Nephron progenitor cell (in vitro differentiated cells): ENCODE measurements around the gene JUP.
A peak's percentile ranks its signal among the peaks of the same experiment; 100 is the strongest.

Source experiments
- DNase-seq: peaks from one replicate; pipeline ENCODE4 v3.0.0; 2021
- H3K27ac Mint-ChIP-seq: 2 replicates; pipeline ENCODE4 v1.8.0; 2021; ENCODE audit warnings: mild to moderate bottlenecking, moderate library complexity, mixed read lengths
- H3K27me3 Mint-ChIP-seq: 2 replicates; pipeline ENCODE4 v1.8.0; 2021; ENCODE audit warnings: mild to moderate bottlenecking, low read depth, mixed read lengths; ENCODE audit not compliant: poor library complexity
- H3K36me3 Mint-ChIP-seq: 2 replicates; pipeline ENCODE4 v1.8.0; 2021; ENCODE audit warnings: low read depth, mixed read lengths
- H3K4me1 Mint-ChIP-seq: 2 replicates; pipeline ENCODE4 v1.8.0; 2021; ENCODE audit warnings: mixed read lengths
- H3K4me3 Mint-ChIP-seq: 2 replicates; pipeline ENCODE4 v1.8.0; 2021; ENCODE audit warnings: mild to moderate bottlenecking, moderate library complexity, mixed read lengths
- H3K9me3 Mint-ChIP-seq: 2 replicates; pipeline ENCODE4 v1.8.0; 2021; ENCODE audit warnings: mild to moderate bottlenecking, moderate library complexity, mixed read lengths
- TF ChIP-seq, protein P1 (sequence below): fragments of 200-600 bp; sonication (generic); IDR thresholded peaks from 2 replicates; pipeline ENCODE4 v1.5.0; 2021; ENCODE audit warnings: antibody characterized with exemption

JUP gene

DNA sequence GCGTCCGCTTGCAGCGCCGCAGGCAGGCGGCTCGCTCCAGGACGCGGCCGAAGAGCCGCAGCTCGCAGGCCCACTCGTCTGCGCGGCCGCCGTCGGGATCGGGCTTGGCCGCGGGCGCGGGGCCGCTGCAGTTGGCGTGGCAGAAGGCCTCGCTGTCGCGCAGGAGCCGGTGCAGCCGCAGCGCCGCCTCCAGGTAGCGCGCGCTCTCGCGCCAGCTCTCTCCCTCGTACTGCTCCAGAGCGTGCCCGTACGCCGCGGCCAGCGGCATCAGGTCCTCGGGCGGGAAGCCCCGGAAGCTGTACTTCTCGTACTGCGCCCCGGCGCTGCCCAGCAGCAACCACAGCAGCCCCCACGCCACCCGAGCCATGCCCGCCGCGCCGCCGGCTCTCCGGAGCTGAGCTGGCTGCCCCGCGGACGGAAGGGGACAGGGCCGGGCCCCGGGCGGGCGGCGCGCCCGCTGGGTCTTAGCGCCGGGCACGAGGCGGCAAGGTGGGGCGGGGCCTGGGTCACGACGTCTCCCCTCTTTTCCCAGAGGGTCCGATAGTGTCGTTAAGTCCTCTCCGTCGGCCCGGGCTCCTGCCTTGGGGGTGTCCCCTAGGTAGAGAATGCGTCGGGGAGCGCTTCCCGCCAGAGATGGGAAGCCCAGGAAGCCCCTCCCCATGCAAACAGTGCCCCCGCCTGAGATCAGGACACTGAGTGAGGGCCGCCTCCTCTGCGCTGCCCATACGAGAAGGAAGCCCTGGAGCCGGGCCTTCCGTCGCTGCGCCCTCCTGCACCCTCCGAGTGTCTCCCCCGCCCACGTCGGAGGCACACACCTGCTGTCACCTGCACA is 25.3 kb upstream of the JUP start, which contains the start of gene P3H4:
Gene P3H4, minus strand, starts transcription at position 401 of the 832 bp plus-strand sequence. Its CDS starts 34 bp downstream, at position 367.
- peaks cover 33% of the 10 kb centered on the region for H3K36me3 Mint-ChIP-seq
- H3K4me3 Mint-ChIP-seq, result peak within 1 kb of the TSS; percentile 93
- peaks cover 50% of the 10 kb centered on the region for H3K4me1 Mint-ChIP-seq
- no peaks in the 10 kb centered on the region for H3K9me3 Mint-ChIP-seq
- DNase-seq, result peak; percentile 80
- peak within 1 kb of the TSS; percentile 98 for H3K27ac Mint-ChIP-seq
- peaks cover 3% of the 10 kb centered on the region for H3K27me3 Mint-ChIP-seq
- TF ChIP-seq, protein P1, sequence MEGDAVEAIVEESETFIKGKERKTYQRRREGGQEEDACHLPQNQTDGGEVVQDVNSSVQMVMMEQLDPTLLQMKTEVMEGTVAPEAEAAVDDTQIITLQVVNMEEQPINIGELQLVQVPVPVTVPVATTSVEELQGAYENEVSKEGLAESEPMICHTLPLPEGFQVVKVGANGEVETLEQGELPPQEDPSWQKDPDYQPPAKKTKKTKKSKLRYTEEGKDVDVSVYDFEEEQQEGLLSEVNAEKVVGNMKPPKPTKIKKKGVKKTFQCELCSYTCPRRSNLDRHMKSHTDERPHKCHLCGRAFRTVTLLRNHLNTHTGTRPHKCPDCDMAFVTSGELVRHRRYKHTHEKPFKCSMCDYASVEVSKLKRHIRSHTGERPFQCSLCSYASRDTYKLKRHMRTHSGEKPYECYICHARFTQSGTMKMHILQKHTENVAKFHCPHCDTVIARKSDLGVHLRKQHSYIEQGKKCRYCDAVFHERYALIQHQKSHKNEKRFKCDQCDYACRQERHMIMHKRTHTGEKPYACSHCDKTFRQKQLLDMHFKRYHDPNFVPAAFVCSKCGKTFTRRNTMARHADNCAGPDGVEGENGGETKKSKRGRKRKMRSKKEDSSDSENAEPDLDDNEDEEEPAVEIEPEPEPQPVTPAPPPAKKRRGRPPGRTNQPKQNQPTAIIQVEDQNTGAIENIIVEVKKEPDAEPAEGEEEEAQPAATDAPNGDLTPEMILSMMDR, result peak; percentile 44

DNA sequence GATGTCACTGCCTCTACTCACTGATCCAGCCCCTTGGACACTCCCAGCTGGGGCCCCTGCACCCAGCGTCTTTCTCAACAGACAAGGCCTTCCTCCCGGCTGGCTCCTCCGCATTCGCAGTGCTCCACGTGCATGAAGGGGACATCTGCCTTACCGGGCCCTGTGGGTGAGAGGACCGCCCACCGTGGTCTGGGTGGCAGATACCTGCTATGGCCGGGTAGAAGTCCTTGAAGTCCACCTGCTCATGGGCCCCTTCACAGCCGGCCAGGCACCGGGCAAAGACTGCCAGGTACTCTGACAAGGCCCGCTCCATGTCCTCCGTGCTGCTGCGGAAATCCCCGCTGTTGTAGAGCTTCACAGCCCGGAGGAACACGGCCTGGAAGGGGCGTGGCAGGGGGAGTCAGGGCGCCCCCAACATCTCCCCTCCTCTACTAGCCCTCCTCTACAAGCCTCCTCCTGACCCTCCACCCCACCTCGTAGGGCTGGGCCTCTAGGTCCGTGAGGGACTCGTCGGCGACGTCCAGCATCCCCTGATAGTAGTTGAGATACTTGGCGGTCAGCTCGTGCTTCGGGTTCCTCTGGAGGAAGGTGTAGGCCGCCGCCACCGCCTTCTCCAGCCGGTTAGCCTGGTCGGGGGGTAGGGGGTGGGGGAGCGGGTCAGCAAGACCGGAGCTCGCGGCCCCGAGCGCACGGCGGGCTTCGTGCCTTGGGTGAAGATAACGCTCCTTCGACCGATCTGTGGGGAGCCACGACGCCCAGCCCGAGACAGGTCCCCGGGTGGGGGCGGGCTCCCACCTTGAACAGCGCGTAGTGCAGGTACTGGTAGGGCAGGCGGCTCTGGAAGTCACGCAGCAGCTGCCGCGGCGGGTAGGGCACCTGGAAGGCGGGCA is 24.4 kb upstream of the JUP start:
- H3K27ac Mint-ChIP-seq, result no peak overlapping the region
- TF ChIP-seq, protein P1, result no peak
- H3K4me1 Mint-ChIP-seq, result peaks cover 45% of the 10 kb centered on the region
- H3K9me3 Mint-ChIP-seq, result no peaks in the 10 kb centered on the region
- peaks cover 3% of the 10 kb centered on the region for H3K27me3 Mint-ChIP-seq
- DNase-seq, result peak; percentile 55
- H3K36me3 Mint-ChIP-seq, result peaks cover 42% of the 10 kb centered on the region
- peak overlapping the region; percentile 84 for H3K4me3 Mint-ChIP-seq

DNA sequence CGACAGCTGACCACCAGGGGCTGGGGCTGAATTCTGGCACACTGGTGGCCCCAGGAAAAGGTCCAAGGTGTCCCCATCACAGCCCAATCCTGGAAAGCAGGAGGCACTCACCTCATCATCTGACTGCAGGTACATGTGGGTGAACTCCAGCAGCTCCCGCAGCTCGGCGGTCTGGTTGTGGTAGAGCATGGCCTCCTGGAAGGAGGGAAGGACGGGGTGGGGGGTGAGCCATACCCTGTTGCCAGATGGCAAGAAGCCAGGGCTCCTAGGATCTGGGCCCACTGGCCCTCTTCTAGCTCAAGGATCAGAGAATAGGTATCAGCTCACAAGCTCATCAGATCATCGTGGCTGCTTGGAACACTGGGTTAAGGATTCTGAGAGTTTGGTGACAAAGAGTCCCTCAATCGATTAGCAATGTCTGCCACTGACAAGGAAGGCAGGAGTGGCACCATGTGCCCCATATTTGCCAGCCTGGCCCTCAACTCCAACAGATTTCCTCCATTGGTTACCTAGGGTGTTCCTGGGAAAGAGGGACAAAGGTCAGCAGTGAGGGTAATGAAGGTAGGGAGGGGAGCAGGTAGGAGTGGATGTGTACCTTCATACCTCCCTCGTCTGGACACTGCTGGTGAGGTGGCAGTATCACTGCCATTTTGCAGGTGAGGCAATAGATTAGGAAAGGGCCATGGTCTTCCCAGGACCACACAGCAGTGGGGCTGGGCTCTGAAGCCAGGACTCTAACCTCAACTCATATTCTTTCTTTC is 20.4 kb upstream of the JUP start:
- Mint-ChIP-seq H3K4me1 (peaks cover 30% of the 10 kb centered on the region), H3K36me3 (peaks cover 54% of the 10 kb centered on the region), H3K4me3 (no peak overlapping the region), H3K27ac (no peak overlapping the region), H3K27me3 (peaks cover 3% of the 10 kb centered on the region), H3K9me3 (no peaks in the 10 kb centered on the region)
- TF ChIP-seq, protein P1, result no peak
- no peak for DNase-seq

DNA sequence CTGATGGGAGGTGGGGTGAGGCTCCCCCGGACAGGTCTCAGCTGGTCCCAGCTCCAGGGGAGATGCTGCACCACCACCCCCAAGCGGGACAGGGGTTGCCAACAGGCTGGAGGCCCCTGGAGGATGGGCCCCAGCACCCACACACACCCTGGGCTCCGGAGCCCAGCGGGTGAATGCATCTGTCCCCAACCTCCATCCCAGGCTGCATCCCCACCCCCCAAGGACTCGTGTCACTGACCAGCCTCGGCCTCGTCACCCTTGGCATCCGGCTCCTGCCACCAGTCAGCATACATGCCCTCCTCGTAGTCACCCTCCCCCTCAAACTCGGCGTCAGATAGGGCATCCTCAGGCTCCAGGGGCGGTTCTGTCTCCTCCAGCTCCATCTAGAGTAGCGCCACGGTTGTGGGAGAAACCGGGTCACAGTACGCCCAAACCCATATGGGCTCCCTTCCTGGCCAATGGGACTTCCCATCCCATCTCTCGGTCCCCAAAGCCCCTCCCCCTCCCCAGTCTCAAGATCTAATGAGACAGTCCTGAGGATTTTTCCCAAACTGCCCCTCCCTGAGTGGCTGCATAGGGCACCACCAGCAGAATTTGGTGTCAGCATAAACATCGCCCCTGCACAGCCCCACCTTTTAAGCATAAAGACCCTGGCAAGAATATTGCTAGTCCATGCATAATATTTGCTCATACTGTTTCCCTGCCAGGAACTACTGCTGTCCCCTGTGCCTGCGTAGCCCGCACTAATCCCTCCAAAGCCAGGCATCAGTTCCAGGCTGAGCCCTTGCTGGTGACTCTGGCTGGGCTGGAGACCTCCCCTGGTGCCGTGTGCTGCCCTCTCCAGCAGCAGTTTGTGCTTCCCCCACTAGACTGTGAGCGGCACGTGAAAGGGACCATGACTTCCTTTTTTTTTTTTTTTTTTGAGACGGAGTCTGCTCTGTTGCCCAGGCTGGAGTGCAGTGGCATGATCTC is 16.8 kb upstream of the JUP start:
- DNase-seq, result no peak
- TF ChIP-seq, protein P1, result no peak
- H3K27me3 Mint-ChIP-seq, result peaks cover 4% of the 10 kb centered on the region
- no peaks in the 10 kb centered on the region for H3K9me3 Mint-ChIP-seq
- H3K27ac Mint-ChIP-seq, result peak overlapping the region; percentile 69
- peaks cover 39% of the 10 kb centered on the region for H3K4me1 Mint-ChIP-seq
- H3K36me3 Mint-ChIP-seq, result peaks cover 39% of the 10 kb centered on the region
- H3K4me3 Mint-ChIP-seq, result no peak overlapping the region
